Measurements from ENCODE around the gene TBC1D8. TPM values are rescaled to one million over a fixed set of nuclear protein-coding genes. Genes with fewer than 3 reads are reported as not detected.

TBC1D8 gene
- total and polyA plus RNA-seq, 2 donors (not counting 1 experiment from before 2014, with no cell fraction given), result 1.7 to 15.7 TPM

DNA sequence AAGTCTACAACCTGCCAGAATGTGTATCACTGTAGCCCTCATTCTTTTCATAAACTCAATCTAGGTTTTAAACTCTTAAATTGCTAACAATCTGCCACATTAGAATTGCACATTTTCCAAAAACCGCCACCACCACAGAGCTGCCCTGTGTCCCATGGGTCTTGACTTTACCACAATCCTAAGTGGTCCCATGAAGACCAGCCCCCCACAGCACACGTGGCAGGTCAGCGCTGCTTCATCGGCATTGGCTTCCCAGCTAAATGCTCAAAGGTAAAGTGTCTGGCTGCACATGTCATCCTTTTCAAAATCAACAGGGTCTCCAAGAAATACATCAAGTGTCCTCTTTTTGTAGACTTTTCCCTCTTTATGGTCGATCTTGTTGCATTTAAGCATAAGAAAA lies 2.4 kb downstream of the TBC1D8 start:
- H3K79me2 ChIP-seq (ENCODE audit: control insufficient read depth, insufficient read depth, low read length), result no peaks in the 10 kb centered on the region
- peaks cover 0 to 33% (median 20%) of the 10 kb centered on the region in 4 experiments for H3K27me3 ChIP-seq (replicated peaks in 1 of 4; ENCODE audit: control extremely low read depth in 1 of 4, control insufficient read depth in 3 of 4, insufficient read depth in 4 of 4, low read length in 3 of 4)
- H3K36me3 ChIP-seq (replicated peaks in 1 of 2; ENCODE audit: control extremely low read depth in 1 of 2, control insufficient read depth in 1 of 2, extremely low read depth in 1 of 2, insufficient read depth in 2 of 2, low read length in 1 of 2), result no peaks in the 10 kb centered on the region
- no peaks in the 10 kb centered on the region for H4K20me1 ChIP-seq (ENCODE audit: control insufficient read depth, insufficient read depth, low read length, poor library complexity, severe bottlenecking)
- peaks cover 23 to 29% of the 10 kb centered on the region in 2 donors for H3K4me1 ChIP-seq (ENCODE audit: control insufficient read depth in 2 of 2, insufficient read depth in 2 of 2, low read length in 2 of 2)
- H3K27ac Mint-ChIP-seq, result no peak overlapping the region
- H3K4me2 ChIP-seq (replicated peaks; ENCODE audit: low read depth, low read length, poor library complexity, severe bottlenecking), result no peak overlapping the region
- peaks cover 27% of the 10 kb centered on the region for H3K4me1 Mint-ChIP-seq
- no peak overlapping the region for H3K27ac ChIP-seq (ENCODE audit: low read length in 2 of 2)
- WGBS (ENCODE audit: insufficient coverage), result 86% methylated on average over 4 of the region's 5 CpGs
- H3K27me3 Mint-ChIP-seq, result peaks cover 44% of the 10 kb centered on the region
- no peak for ATAC-seq (ENCODE audit: low read depth)
- TF ChIP-seq EZH2 (IDR thresholded peaks at IDR 0.05; ENCODE audit: borderline replicate concordance, insufficient read depth, low read depth, low read length, poor library complexity, severe bottlenecking), result no peak
- TF ChIP-seq, protein P1, sequence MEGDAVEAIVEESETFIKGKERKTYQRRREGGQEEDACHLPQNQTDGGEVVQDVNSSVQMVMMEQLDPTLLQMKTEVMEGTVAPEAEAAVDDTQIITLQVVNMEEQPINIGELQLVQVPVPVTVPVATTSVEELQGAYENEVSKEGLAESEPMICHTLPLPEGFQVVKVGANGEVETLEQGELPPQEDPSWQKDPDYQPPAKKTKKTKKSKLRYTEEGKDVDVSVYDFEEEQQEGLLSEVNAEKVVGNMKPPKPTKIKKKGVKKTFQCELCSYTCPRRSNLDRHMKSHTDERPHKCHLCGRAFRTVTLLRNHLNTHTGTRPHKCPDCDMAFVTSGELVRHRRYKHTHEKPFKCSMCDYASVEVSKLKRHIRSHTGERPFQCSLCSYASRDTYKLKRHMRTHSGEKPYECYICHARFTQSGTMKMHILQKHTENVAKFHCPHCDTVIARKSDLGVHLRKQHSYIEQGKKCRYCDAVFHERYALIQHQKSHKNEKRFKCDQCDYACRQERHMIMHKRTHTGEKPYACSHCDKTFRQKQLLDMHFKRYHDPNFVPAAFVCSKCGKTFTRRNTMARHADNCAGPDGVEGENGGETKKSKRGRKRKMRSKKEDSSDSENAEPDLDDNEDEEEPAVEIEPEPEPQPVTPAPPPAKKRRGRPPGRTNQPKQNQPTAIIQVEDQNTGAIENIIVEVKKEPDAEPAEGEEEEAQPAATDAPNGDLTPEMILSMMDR (IDR thresholded peaks at IDR 0.05), result no peak
- peak overlapping the region; percentile 7 for H3K4me3 Mint-ChIP-seq
- H3K9ac ChIP-seq (ENCODE audit: low read length), result no peak overlapping the region
- POLR2A ChIA-PET, result no interaction called here
- no peaks in the 10 kb centered on the region for H3K9me3 Mint-ChIP-seq (ENCODE audit: insufficient read depth)
- H3K4me3 ChIP-seq (ENCODE audit: control extremely low read depth in 1 of 5, extremely low read depth in 1 of 5, insufficient read depth in 1 of 5, low read depth in 2 of 5, low read length in 4 of 5), result no peak overlapping the region
- peaks cover 0 to 4% (median 0%) of the 10 kb centered on the region in 3 donors for H3K9me3 ChIP-seq (ENCODE audit: control extremely low read depth in 1 of 3, control insufficient read depth in 2 of 3, insufficient read depth in 1 of 3, low read length in 2 of 3)
- intact Hi-C loops (cut with micrococcal nuclease), result no loop called here
- H2AFZ ChIP-seq (ENCODE audit: insufficient read depth, low read depth, low read length, poor library complexity, severe bottlenecking), result no peak overlapping the region
- CTCF ChIA-PET, result interaction anchor here (1.2 kb wide), 1 partner anchor 16 kb away, joined by 3 read pairs; no protein-coding TSS in a partner anchor
- no peak for DNase-seq

GRCh38 chr2:101147971-101148370 lies 3.2 kb downstream of the TBC1D8 start:
- Histone ChIP-seq H3K79me2 (ENCODE audit: control insufficient read depth, insufficient read depth, low read length) (no peaks in the 10 kb centered on the region), H4K20me1 (ENCODE audit: control insufficient read depth, insufficient read depth, low read length, poor library complexity, severe bottlenecking) (no peaks in the 10 kb centered on the region), H3K27me3 (replicated peaks in 1 of 4; ENCODE audit: control extremely low read depth in 1 of 4, control insufficient read depth in 3 of 4, insufficient read depth in 4 of 4, low read length in 3 of 4) (peaks cover 0 to 40% (median 20%) of the 10 kb centered on the region in 4 experiments), H3K27ac (ENCODE audit: low read length in 2 of 2) (no peak overlapping the region), H2AFZ (ENCODE audit: insufficient read depth, low read depth, low read length, poor library complexity, severe bottlenecking) (no peak overlapping the region), H3K4me1 (ENCODE audit: control insufficient read depth in 2 of 2, insufficient read depth in 2 of 2, low read length in 2 of 2) (peaks cover 23 to 29% of the 10 kb centered on the region in 2 donors), H3K36me3 (replicated peaks in 1 of 2; ENCODE audit: control extremely low read depth in 1 of 2, control insufficient read depth in 1 of 2, extremely low read depth in 1 of 2, insufficient read depth in 2 of 2, low read length in 1 of 2) (no peaks in the 10 kb centered on the region), H3K4me3 (ENCODE audit: control extremely low read depth in 1 of 5, extremely low read depth in 1 of 5, insufficient read depth in 1 of 5, low read depth in 2 of 5, low read length in 4 of 5) (no peak overlapping the region), H3K4me2 (replicated peaks; ENCODE audit: low read depth, low read length, poor library complexity, severe bottlenecking) (no peak overlapping the region), H3K9me3 (ENCODE audit: control extremely low read depth in 1 of 3, control insufficient read depth in 2 of 3, insufficient read depth in 1 of 3, low read length in 2 of 3) (peaks cover 0 to 4% (median 0%) of the 10 kb centered on the region in 3 donors), H3K9ac (ENCODE audit: low read length) (no peak overlapping the region)
- DNase-seq (no peak), ATAC-seq (ENCODE audit: low read depth) (no peak)
- intact Hi-C loops (cut with micrococcal nuclease), result no loop called here
- 40% methylated on average over 2 of the region's 2 CpGs for WGBS (ENCODE audit: insufficient coverage)
- no peaks in the 10 kb centered on the region for H3K9me3 Mint-ChIP-seq (ENCODE audit: insufficient read depth)
- CTCF ChIA-PET, result interaction anchor here (0.5 to 1.2 kb wide), 2 partner anchors 17 to 196 kb away, joined by 3 to 5 read pairs; no protein-coding TSS in a partner anchor
- POLR2A ChIA-PET, result no interaction called here
- peaks cover 26% of the 10 kb centered on the region for H3K4me1 Mint-ChIP-seq
- no peak for TF ChIP-seq EZH2 (IDR thresholded peaks at IDR 0.05; ENCODE audit: borderline replicate concordance, insufficient read depth, low read depth, low read length, poor library complexity, severe bottlenecking)
- TF ChIP-seq, protein P1 (IDR thresholded peaks at IDR 0.05), result no peak
- peaks cover 51% of the 10 kb centered on the region for H3K27me3 Mint-ChIP-seq
- no peak overlapping the region for H3K27ac Mint-ChIP-seq
- no peak overlapping the region for H3K4me3 Mint-ChIP-seq

Measured in B cell (primary cell).